ENCODE measurements around the gene ERFE. TPM values are rescaled to one million over a fixed set of nuclear protein-coding genes. Genes with fewer than 3 reads are reported as not detected.

ERFE gene
- total and polyA plus RNA-seq, 2 of the 13 experiments (the other 11 are each of a cell fraction or from before 2014, with no cell fraction given) = 0.09 TPM; not detected in 1

- H3K27ac ChIP-seq (ENCODE audit: extremely low read length, insufficient read depth, low read length) = no peak overlapping the region
- intact Hi-C loops (cut with micrococcal nuclease; ENCODE audit: unreplicated experiment) = no loop called here
- TF ChIP-seq SOX5 (CRISPR knock-in tag; IDR thresholded peaks at IDR 0.05; ENCODE audit: borderline replicate concordance) (no peak), ZBTB3 (CRISPR knock-in tag; IDR thresholded peaks at IDR 0.05; ENCODE audit: borderline replicate concordance, low read depth) (no peak), NFE2L1 (CRISPR knock-in tag; IDR thresholded peaks at IDR 0.05; ENCODE audit: borderline replicate concordance) (no peak), HNF1B (CRISPR knock-in tag; IDR thresholded peaks at IDR 0.05) (no peak), ZNF749 (CRISPR knock-in tag; IDR thresholded peaks at IDR 0.05; ENCODE audit: borderline replicate concordance) (no peak), ZNF318 (CRISPR knock-in tag; IDR thresholded peaks at IDR 0.05) (no peak), ZNF263 (CRISPR knock-in tag; IDR thresholded peaks at IDR 0.05) (peak; percentile 61; the same call in 1 of the 2 replicates), BATF2 (CRISPR knock-in tag; IDR thresholded peaks at IDR 0.05) (no peak), ZNF331 (CRISPR knock-in tag; IDR thresholded peaks at IDR 0.05) (no peak), MNT (IDR thresholded peaks at IDR 0.05) (no peak)
Measured at GRCh38 chr2:238119756-238120462, 38.9 kb upstream of the ERFE start.

More at GRCh38 chr2:238119756-238120462, 38.9 kb upstream of the ERFE start:
- BruUV-seq (replicated peaks) = no TSS peak
- Histone ChIP-seq H3K4me2 (ENCODE audit: low read depth, low read length) (peak overlapping the region; percentile 36), H2AFZ (ENCODE audit: low read length) (no peak overlapping the region), H3K79me2 (ENCODE audit: insufficient read depth, low read length) (no peaks in the 10 kb centered on the region), H3K4me3 (replicated peaks in 1 of 3; ENCODE audit: insufficient read depth in 1 of 3, low read depth in 2 of 3, low read length in 3 of 3) (peak overlapping the region in 1 of 3 experiments; percentile 22; a peak in 1 of 6 replicates), H4K20me1 (ENCODE audit: insufficient read depth, low read length) (no peaks in the 10 kb centered on the region), H3K4me1 (ENCODE audit: insufficient read depth, low read length) (0 out of 2 replicates have a peak, but pooled peaks cover 11% of the 10 kb centered on the region), H3K9me3 (ENCODE audit: low read length) (no peaks in the 10 kb centered on the region), H3K9ac (ENCODE audit: insufficient read depth, low read depth, low read length) (no peak overlapping the region), H3K27me3 (ENCODE audit: control insufficient read depth in 1 of 2, insufficient read depth in 2 of 2, low read length in 2 of 2) (peaks cover 3 to 57% of the 10 kb centered on the region in 2 experiments), H3K36me3 (replicated peaks in 1 of 2; ENCODE audit: control insufficient read depth in 1 of 2, insufficient read depth in 2 of 2, low read length in 2 of 2) (no peaks in the 10 kb centered on the region)
- in situ Hi-C loops (cut with HindIII; ENCODE audit: extremely low pct_ligation_motif_present, low pct_unique_long_range_greater_than_20kb) = no loop called here
- ATAC-seq (peak; percentile 20), DNase-seq (ENCODE audit: low spot score) (no peak), FAIRE-seq (no peak)
- ChIA-PET POLR2A (no interaction called here), CTCF (ENCODE audit: low intra/inter-chr PET ratio, low total read pairs) (interaction anchor here (1.5 kb wide), 1 partner anchor 20 kb away, joined by 6 read pairs; no protein-coding TSS in a partner anchor)
- WGBS (ENCODE audit: low lambda C conversion rate) = 18% methylated on average over 11 of the region's 15 CpGs

Measured in HepG2 (cell line).